ENCODE measurements around the gene LRP3. TPM values are rescaled to one million over a fixed set of nuclear protein-coding genes. Genes with fewer than 3 reads are reported as not detected.
"Not testable (repeated sequence)": the region's sequence is repeated elsewhere in the genome, so short reads cannot be mapped to it uniquely, and the experiment has no call there.

The LRP3 gene, protein sequence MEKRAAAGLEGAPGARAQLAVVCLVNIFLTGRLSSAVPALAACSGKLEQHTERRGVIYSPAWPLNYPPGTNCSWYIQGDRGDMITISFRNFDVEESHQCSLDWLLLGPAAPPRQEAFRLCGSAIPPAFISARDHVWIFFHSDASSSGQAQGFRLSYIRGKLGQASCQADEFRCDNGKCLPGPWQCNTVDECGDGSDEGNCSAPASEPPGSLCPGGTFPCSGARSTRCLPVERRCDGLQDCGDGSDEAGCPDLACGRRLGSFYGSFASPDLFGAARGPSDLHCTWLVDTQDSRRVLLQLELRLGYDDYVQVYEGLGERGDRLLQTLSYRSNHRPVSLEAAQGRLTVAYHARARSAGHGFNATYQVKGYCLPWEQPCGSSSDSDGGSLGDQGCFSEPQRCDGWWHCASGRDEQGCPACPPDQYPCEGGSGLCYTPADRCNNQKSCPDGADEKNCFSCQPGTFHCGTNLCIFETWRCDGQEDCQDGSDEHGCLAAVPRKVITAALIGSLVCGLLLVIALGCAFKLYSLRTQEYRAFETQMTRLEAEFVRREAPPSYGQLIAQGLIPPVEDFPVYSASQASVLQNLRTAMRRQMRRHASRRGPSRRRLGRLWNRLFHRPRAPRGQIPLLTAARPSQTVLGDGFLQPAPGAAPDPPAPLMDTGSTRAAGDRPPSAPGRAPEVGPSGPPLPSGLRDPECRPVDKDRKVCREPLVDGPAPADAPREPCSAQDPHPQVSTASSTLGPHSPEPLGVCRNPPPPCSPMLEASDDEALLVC
- 11.2 and 14.8 TPM in 2 replicates for total RNA-seq

DNA sequence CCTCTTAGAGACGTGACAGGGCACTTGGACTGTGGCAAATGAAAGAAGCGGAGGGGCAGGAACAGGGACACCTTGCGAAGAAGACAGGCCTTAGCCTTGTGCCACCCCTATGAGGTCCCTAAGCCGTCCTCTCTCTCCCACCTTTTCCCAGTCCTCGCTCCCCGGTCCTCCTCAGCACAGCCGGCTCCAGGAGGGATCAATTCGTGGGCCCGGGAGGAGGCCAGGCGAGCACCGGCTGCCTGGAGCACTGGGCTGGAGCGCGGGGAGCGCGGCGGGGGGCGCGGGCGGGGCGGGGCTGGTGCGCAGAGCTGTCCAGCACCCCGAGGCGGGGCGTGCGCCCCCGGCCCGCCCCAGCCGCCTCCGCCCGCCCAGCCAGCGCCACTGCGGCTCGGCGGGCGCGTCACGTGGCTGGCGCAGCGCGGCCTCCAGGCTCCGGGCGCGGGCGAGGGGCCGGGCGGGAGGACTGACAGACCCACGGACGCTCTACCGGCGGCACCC lies at the start of gene LRP3:
TSS of gene LRP3 (plus strand) at position 466 of the 498 bp plus-strand sequence. CDS start 456 bp downstream, outside the sequence.
- TF ChIP-seq, protein P1, sequence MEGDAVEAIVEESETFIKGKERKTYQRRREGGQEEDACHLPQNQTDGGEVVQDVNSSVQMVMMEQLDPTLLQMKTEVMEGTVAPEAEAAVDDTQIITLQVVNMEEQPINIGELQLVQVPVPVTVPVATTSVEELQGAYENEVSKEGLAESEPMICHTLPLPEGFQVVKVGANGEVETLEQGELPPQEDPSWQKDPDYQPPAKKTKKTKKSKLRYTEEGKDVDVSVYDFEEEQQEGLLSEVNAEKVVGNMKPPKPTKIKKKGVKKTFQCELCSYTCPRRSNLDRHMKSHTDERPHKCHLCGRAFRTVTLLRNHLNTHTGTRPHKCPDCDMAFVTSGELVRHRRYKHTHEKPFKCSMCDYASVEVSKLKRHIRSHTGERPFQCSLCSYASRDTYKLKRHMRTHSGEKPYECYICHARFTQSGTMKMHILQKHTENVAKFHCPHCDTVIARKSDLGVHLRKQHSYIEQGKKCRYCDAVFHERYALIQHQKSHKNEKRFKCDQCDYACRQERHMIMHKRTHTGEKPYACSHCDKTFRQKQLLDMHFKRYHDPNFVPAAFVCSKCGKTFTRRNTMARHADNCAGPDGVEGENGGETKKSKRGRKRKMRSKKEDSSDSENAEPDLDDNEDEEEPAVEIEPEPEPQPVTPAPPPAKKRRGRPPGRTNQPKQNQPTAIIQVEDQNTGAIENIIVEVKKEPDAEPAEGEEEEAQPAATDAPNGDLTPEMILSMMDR (IDR thresholded peaks at IDR 0.05; ENCODE audit: insufficient read depth, low read depth, low read length): no peak
- DNase-seq (ENCODE audit: low read depth): peak; percentile 34
- H3K4me3 ChIP-seq (ENCODE audit: low read depth, low read length): peak within 1 kb of the TSS; percentile 65

DNA sequence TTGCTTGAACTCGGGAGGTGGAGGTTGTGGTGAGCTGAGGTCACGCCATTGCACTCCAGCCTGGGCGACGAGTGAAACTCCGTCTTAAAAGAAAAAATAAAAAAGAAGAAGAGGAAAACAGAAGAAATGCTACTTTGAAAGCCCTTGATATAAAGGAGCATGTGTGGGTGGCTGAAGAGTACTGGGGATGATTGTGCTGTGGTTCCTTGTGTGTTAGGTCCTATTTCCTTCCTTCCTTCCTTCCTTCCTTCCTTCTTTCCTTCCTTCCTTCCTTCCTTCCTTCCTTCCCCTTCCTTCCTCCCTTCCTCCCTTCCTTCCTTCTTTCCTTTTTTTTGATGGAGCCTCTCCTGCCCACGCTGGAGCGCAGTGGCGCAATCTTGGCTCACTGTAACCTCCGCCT lies 47.9 kb upstream of the LRP3 start:
- no peak overlapping the region for H3K4me3 ChIP-seq (ENCODE audit: low read depth, low read length)

DNA sequence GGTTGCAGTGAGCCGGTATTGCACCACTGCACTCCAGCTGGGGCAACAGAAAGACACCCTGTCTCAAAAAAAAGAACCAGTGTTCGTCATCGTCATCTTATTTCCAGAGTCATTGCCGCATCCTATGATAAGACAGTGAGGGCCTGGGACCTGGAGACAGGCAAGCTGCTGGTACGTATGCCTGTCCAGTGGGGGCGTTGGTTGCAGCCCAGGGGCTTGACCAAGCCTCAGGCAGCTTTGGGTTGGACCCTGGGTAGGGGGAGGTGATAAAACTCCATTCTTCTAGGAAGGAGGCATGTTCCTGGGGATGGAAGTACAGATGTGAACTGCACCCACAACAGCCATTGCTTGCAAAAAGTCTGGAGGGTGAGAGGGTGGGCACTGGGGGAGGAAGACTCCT lies 46.6 kb upstream of the LRP3 start:
- H3K4me3 ChIP-seq (ENCODE audit: low read depth, low read length): no peak overlapping the region
- DNase-seq (ENCODE audit: low read depth): no peak
- TF ChIP-seq, protein P1 (IDR thresholded peaks at IDR 0.05; ENCODE audit: insufficient read depth, low read depth, low read length): no peak

More for the DNA sequence above, 47.9 kb upstream of the LRP3 start:
- DNase-seq (ENCODE audit: low read depth): no peak
- TF ChIP-seq, protein P1 (IDR thresholded peaks at IDR 0.05; ENCODE audit: insufficient read depth, low read depth, low read length): no peak

DNA sequence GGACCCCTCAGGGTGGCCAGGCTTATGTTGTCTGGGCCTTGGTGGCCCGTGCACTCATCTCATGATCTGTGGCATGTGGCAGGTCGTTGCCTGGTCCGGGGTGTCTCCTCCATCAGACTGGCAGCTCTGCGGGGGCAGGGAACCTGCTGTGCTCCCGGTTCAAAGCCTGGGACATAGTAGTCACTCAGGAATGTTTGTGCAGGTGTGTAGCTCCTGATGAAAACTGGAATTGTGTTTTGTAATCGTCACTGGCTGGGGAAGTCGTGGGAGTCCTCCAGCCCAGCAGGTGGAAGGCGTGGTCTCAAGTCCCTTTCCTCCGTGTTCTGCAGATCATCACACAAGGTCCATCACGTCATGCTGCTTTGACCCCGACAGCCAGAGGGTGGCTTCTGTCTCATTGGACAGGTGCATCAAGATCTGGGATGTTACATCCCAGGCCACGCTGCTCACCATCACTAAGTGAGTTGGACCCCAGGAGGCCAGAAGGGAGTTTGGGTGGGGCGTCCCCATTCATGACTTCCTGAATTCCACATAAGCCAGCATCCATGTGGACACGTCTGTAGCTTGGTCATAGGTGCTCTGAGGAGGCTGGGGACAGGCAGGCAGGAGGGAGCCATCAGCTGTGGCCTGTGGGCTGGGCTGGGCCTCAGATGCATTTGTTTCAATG lies 43.1 kb upstream of the LRP3 start:
- TF ChIP-seq, protein P1 (IDR thresholded peaks at IDR 0.05; ENCODE audit: insufficient read depth, low read depth, low read length): no peak
- no peak overlapping the region for H3K4me3 ChIP-seq (ENCODE audit: low read depth, low read length)
- DNase-seq (ENCODE audit: low read depth): no peak

DNA sequence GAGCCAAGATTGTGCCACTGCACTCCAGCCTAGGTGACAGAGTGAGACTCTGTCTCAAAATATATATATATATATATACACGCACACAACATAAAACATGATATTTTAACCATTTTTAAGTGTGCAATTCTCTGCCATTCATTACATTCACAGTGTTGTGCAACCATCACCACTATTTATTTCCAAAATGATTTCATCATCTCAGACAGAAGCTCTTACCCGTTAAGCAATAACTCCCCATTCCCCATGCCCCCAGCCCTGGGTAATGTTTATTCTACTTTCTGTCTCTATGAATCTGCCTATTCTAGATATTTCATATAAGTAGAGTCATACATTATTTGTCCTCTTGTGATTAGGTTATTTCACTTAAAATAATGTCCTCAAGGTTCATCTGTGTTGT lies 42.0 kb upstream of the LRP3 start:
- TF ChIP-seq, protein P1 (IDR thresholded peaks at IDR 0.05; ENCODE audit: insufficient read depth, low read depth, low read length): no peak
- H3K4me3 ChIP-seq (ENCODE audit: low read depth, low read length): no peak overlapping the region
- peak; percentile 70 for DNase-seq (ENCODE audit: low read depth)

DNA sequence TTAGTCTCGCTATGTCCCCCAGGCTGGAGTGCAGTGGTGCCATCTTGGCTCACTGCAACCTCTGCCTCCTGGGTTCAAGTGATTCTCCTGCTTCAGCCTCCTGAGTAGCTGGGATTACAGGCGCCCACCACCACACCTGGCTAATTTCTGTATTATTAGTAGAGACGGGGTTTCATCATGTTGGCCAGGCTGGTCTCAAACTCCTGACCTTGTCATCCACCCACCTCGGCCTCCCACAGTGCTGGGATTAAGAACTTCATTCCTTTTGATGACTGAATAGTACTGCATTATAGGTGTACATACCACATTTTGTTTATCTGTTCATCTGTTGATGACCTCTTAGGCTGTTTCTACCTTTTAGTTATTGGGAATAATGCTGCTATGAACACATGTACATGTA lies 41.5 kb upstream of the LRP3 start:
- not testable (repeated sequence) for DNase-seq (ENCODE audit: low read depth)

DNA sequence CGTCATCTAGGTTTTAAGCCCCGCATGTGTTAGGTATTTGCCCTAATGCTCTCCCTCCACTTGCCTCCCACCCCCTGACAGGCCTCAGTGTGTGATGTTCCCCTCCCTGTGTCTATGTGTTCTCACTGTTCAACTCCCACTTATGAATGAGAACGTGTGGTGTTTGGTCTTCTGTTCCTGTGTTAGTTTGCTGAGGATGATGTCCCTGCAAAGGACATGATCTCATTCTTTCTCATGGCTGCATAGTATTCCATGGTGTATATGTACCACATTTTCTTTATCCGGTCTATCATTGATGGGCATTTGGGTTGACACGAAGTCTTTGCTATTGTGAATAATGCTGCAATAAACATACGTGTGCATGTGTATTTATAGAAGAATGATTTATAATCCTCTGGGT lies 39.8 kb upstream of the LRP3 start:
- DNase-seq (ENCODE audit: low read depth); H3K4me3 ChIP-seq (ENCODE audit: low read depth, low read length): not testable (repeated sequence)

More for the DNA sequence above, 41.5 kb upstream of the LRP3 start:
- H3K4me3 ChIP-seq (ENCODE audit: low read depth, low read length): not testable (repeated sequence)

Data from fibroblast of villous mesenchyme (primary cell).